Activated CD8-positive, alpha-beta memory T cell treated with anti-CD3 and anti-CD28 coated beads for 36 hours (primary cell): ENCODE data around the gene GRID1. TPM values are rescaled to one million over a fixed set of nuclear protein-coding genes. Genes with fewer than 3 reads are reported as not detected.
"Not testable (repeated sequence)": the region's sequence is repeated elsewhere in the genome, so short reads cannot be mapped to it uniquely, and the experiment has no call there.

Source experiments
- CTCF ChIA-PET: fragments of 350-600 bp; sonication (Branson Sonifier 250); formaldehyde crosslinking; loops from one replicate; lab custom pipeline; 2021; ENCODE audit warnings: antibody characterized with exemption; lab: Charles Lee
- POLR2A ChIA-PET: fragments of 350-600 bp; sonication (Branson Sonifier 250); formaldehyde crosslinking; loops from one replicate; lab custom pipeline; 2021; ENCODE audit warnings: antibody characterized with exemption; lab: Charles Lee
- total RNA-seq, 2 experiments: library from RNA; stranded (reverse); gene quantifications; one replicate each; pipeline ENCODE4 v1.2.3, GENCODE V29; 2021

Gene GRID1
- total RNA-seq, 2 experiments from 2014 or later: not detected

DNA sequence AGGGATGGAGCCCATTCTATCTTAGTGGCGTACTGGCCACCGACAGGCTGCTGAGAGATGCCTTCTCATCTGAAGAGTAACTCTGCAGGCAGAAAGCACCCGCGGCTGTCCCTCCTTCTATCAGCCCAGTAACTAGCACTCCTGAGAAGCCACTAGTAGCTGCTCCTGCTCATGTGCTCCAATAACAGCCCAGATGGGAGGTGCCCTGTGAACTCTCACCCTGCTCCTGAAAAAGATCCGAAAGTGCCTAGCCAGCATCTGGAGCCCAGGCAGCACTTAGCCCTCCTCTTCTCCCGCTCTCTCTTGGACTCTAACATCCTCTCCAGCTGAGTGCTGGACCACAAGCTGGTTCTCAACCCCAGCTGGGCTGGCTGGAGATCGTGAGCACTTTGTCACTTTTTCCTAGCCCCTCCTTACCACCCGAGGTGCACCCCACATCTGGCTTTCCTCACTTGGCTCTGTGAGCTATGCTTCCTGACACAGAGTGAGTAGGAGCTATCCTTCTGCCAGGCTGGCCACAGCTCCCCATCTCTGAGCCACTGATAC lies 239.2 kb downstream of the GRID1 start:
- CTCF ChIA-PET: no interaction called here
- POLR2A ChIA-PET: interaction anchor here (0.5 kb wide), 1 partner anchor 138 kb away, joined by 4 read pairs; no protein-coding TSS in a partner anchor

DNA sequence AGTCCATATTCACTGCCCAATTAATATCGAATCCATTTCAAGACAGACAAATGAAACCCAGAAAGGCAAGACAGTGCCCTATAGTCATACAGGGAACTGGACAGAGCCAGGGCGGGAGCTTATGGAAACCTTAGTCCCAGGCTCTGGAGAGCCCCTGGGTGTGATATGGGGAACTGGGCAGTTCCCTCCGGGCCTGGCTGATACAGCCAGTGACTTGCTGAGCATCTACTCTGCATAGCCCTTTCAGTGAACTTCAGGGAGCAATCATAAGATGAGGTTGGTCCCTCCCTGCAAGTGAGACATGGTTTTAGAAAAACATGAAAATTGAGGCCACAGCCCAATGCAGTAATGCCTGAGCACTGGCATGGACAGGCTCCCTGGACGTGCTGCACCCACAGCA lies 241.9 kb downstream of the GRID1 start:
- POLR2A ChIA-PET: no interaction called here
- CTCF ChIA-PET: no interaction called here

DNA sequence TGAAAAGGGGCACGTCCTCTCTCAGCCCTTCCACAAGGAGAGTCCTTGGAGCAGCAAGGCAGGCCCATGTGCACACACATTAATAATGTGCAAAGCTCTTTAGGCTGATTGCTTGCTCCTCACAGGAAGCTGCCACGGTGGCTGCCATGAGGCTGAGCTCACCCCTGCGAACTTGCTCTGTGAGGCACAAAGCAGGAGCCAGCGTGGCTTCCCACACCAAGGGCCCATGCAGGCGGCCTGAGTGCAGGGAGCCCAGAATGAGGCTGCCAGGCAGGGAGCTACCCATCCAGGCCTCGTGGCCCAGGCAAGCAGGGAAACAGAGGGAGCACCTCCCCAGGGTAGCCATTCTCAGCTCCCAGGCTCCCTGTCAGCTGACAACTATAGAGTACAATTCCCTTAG lies 242.9 kb downstream of the GRID1 start:
- CTCF ChIA-PET: no interaction called here

DNA sequence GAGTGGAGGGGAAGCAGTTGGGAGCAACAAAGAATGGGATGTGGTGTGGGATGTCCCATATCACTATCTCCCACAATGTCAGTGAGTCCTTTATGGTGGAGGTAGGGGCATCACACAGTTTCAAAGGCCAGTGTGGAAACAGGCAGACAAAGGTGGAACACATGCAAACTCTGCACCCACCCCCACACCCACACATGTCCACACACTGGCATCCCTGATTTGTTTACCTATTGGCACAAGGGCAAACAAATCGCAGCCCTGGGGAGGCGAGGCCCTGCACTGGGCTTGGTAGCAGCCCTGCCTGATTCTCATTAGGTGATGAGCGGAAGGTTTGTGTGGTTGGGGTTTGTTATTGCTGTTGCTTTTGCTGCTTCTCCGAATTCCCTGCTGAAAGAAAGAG lies 243.3 kb downstream of the GRID1 start:
- ChIA-PET CTCF (no interaction called here), POLR2A (no interaction called here)

More for the DNA sequence above, 242.9 kb downstream of the GRID1 start:
- POLR2A ChIA-PET: no interaction called here

DNA sequence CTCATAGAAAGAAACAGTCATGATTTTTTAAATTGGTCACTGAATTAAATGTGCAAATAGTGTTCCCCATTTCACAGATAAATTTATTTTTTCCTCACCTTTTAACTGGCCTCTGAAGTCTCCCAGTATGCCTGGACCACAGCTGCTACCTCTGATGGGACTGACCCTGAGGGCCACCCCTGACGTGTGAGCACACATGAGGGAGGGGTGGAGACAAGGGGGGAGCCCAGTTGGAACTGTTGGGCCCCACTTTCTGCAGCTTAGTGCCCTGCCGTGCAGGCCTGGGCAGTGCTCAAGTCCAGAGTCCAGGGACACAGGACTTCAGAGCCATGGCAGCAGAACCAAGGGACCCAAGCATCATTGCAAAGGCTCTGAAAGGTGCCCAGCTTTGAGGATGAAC lies 243.9 kb downstream of the GRID1 start:
- ChIA-PET POLR2A (no interaction called here), CTCF (no interaction called here)

DNA sequence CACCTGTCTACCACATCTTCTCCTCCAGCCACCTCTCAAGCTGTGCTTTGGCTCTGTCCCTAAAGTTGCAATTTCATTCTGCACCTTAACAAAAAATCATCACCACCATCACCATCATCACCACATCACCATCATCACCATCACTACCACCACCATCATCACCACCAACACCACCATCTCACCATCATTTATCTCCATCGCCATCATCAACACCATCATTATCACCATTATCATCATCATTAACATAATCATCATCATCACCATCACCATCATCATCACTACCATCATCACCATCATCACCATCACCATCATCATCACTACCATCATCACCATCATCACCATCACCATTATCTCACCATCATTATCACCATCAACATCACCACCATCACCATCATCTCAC lies 245.4 kb downstream of the GRID1 start:
- ChIA-PET POLR2A (no interaction called here), CTCF (no interaction called here)

DNA sequence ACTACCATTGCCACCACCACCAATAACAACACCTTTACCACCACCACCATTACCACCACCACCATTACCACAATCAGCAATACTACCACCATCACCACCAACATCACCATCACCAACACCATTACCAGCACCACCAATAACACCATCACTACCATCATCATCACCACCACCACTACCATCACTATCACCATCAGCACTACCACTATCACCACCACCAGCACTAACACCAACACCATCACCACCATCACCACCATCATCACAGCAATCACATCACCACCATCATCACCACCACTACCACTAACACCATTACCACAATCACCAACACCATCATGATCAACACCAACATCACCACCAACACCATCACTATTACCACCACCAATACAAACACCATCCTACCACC lies 249.5 kb downstream of the GRID1 start:
- CTCF ChIA-PET: no interaction called here
- POLR2A ChIA-PET: no interaction called here

DNA sequence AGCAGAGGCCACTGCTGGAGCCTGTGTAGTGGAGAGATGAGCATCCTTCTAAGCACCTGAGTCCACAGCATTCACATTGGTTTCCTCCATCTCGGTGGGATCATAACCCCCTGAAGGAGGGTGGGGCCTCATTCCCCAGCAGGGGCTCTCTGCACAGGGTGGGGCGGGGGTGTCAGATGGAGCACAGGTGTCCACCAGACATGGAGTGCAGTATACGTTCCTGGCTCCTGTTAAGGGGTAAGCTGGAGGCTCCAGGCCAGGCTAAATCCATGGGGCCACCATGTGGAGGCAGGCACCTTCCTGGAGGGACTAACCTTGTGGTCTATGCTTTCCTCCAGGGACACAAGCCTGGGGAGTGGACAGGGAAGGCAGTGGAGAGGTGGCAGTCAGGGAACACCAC lies 252.6 kb downstream of the GRID1 start:
- CTCF ChIA-PET: no interaction called here
- POLR2A ChIA-PET: no interaction called here

DNA sequence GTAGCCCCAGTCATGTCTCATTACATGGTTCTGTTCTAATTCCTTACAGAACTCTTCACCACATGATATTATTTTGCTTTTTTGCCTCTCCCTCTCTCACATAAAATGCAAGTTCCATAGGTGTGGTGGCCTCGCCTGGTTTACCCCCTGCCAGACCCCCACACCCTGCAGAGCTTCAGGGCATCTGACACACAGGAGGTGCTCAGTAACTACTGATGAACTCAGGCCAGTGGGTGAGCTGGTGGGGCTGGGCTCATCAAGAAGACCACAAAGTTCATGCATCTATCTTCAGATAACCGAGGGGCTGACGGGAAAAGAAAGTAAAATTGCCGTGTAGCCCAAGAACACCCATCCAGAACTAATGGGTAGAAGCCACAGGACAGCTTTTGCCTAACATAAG lies 253.1 kb downstream of the GRID1 start:
- ChIA-PET POLR2A (no interaction called here), CTCF (no interaction called here)

DNA sequence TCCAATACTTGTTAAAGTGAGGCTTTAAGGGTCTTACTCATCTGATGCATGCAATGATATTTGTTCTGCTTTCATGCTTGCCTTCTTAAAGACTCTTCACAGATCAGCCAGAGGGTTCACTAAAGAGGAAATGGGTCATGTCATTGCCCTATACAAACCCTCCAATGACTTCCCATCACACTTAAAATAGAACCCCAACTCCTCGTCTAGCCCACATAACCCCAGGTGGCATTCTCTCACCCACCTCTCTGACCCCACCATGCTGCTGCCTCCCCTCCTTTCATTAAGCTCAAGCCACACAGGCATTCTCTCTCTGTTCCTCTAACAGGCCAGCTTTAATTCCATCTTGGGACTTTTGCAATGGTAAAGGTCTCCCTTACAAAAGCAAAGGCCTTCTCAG lies 253.6 kb downstream of the GRID1 start:
- CTCF ChIA-PET: no interaction called here
- POLR2A ChIA-PET: no interaction called here

DNA sequence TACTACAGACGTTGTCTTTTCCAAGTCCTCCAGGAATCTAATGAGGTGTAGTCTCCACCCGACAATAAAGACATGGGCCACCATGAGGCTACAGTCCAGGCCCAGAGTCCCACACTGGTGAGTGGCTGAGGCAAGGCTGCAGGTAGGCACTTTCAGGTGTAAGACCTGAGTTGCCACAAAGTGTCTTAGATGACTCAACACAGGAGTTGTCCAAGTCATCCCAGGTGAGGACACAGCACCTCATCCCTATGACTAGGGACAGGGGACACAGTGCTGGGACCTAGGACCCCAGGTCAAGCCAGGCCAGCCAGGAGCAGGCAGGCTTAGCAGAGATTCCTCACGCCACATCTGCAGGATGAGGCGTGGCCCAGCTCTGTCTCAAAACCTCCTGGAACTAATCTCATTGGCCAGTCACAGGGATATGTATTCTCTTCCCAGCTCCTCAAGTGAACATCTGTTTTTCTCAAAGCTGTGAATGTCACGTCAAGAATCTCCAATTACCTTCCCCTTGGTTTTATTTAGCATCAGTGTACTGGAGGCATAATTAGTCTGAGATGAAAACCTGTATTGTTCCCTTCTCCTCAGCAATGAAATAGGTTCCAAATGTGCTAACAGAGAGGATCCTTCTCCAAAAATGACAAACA lies 254.6 kb downstream of the GRID1 start:
- CTCF ChIA-PET: no interaction called here
- POLR2A ChIA-PET: no interaction called here

DNA sequence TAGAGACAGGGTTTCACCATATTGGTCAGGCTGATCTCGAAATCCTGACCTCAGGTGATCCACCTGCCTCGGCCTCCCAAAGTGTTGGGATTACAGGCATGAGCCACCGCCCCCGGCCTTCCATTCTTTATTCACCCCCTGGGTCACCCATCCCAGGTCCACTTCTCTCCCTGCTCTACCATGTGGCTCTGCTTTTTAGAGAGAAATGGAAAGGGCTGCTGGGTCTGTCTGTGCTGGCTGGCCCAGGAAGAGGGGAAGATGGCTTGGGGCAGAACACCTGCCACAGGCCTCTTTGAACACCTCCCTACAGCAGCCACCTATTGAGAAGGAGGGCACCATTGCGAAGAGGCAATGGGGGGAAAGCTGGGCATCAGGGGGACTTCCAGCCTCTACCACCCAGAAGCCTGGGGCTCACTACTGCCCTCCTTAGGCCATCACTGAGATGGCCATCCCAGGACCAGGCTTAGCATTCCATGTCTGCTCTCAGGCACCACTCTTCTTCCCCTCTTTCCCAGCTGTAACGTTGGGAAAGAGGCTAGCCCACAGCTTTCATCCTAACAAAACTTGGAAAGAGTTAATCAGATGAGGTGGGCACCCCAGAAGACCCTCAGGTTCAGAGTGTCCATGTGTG lies 256.3 kb downstream of the GRID1 start:
- ChIA-PET POLR2A (no interaction called here), CTCF (no interaction called here)

DNA sequence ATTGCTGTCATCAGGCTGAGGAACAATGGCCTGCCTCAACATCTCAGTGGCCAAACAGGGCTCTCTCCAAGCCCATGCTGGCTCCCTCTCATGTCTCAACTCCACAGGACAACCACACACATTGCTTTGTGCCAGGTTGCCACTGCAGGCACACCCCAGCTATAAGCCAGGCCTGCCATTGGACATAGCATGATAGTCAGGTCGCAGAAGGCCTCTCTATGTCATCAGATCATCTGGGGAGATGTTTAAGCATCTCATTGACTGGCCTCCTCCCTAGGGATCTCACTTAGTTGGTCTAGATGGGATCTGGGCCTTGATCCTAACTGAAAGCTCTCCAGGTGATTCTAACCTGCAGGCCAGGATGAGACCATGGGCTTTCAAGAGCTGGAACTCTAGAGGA lies 257.2 kb downstream of the GRID1 start:
- ChIA-PET CTCF (no interaction called here), POLR2A (no interaction called here)

DNA sequence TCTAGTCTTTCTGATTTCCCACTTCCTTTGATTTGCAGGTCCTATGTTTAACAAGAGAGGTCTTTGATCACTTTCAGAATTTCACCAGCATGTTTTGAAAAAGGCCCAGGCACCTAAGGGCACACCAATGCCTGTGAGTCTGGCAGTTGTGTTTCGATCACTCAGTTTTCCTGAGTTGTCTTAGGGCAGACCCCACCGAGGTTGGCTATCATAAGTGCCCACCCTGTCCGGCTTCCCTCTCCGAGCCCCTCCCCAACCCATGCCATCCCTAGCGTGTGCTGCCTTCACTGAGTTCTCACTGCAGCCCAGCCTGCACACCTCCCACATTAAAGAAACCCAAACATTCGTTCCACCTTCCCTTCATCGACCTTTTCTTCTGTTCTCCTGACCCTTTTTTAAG lies 257.9 kb downstream of the GRID1 start:
- ChIA-PET CTCF (no interaction called here), POLR2A (no interaction called here)

DNA sequence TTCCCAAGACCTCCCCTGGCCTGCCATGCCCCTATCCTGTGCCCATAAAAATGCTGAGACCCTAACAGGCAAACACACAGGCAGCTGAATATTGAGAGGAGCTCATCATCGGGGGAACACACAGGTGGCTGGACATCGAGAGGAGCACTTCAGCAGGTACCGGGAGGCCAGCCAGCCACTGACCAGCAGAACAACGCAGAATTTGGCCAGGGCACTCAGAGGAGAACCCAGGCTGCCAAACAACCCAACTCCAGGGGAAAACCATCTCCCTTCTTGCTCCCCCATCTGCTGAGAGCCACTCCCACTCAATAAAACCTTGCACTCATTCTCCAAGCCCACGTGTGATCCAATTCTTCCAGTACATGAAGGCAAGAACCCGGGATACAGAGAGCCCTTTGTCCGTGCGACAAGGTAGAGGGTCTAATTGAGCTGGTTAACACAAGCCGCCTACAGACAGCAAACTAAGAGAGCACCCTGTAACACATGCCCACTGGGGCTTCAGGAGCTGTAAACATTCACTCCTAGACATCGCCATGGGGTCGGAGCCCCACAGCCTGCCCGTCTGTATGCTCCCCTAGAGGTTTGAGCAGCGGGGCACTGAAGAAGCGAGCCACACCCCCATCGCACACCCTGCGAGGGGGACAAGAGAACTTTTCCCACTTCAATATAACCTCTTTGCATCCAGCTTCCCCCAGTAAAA lies 258.8 kb downstream of the GRID1 start:
- POLR2A ChIA-PET, CTCF ChIA-PET: not testable (repeated sequence)

DNA sequence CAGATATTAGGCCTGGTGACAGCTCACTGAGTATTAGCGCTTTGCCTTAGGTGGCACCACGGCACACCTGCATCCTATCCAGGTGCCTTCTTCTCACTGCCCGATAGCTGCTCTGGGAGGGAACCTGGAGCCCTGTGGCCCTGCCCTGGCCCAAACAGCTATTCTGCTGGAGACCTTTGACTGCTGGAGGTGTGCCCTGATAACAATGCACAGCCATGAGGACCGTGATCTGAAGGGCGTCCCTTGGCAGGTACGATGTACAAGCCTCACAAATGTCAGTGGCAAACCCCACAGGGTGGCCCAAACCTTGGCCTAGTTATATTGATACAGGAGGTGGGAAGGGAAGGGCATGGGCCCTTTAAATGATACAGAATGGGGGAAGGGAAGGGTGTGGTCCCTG lies 259.5 kb downstream of the GRID1 start:
- POLR2A ChIA-PET: no interaction called here
- CTCF ChIA-PET: no interaction called here

DNA sequence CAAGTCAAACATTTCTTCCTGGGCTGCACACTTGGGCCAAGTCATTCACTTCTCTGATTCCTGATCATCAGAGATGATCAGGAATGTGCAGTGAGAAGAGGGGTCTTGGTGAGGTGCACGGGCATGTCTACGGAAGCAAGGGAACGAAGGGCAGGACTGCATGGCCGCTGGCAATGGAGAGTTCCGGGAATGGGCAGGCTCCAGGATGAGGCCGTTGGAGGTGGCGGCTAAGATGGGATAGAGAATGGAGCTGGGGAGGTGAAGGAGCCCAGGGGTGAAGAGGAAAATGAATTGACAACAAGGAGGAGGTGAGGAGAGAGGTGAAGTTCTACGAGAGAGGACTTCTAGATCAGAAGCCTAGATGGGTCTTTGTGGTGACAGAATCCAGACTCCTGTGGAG lies 260.0 kb downstream of the GRID1 start:
- ChIA-PET CTCF (no interaction called here), POLR2A (no interaction called here)

DNA sequence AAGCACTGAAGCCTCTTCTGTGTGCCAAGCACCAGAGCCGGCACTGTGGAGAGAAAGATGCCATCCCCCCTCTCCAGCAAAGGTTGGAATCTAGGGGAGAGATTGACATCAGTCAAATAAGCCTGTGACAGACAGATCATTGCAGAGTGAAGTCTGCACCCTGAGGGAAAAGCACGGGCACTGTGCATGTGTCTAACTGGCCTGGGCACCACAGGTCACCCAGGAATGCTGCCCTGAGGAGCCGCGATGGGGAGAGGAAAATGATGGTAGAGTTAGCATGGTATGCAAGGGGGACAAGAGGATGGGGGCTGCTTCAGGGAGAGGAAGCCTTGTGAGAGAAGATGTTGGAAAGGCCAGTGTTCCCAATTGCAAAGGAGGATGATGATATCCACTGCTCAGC lies 261.0 kb downstream of the GRID1 start:
- CTCF ChIA-PET: no interaction called here

DNA sequence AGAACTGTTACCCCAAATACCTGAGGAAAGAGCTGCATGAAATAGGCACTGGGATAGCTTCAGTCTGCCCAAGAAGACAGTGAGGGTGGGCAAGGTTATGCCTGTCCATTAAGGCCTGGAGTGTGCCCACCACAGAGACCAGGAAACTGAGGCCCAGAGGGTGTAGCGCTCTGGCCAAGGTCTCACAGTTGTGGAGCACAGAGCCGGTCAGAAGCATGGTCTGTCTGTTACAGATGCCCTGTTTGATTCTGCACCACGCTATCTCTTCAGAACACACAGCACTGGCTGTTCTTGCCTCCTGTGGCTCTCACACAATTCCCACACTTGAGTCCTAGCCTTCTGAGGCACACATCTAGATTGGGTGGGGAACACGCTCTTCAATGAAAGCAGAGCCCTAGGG lies 261.4 kb downstream of the GRID1 start:
- POLR2A ChIA-PET: no interaction called here
- CTCF ChIA-PET: no interaction called here

More for the DNA sequence above, 261.0 kb downstream of the GRID1 start:
- POLR2A ChIA-PET: no interaction called here

DNA sequence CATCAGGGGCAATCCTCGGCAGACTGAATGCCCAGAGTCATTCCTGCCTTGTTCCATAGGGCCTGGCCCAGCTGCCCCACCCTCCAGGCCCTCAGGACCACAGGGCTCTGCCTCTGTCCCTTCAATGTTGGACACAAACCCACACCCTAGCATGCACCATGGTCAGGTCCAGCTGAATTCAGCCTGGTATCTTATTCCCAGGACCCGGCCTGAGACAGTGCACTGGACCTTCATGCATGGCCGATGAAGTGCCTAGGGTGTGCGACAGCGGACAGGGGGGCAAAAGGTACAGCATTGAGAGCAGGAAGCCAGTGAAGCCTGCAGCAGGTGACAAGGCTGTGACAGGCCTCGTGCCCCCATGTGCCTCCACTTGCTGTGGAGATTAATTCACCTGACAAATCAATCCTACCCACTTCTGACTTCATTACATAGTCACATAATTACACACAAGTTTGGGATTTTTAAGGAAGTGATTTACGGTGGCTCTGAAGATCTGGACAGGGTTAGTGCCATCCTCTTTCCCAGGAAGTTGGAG lies 261.9 kb downstream of the GRID1 start:
- CTCF ChIA-PET: no interaction called here
- POLR2A ChIA-PET: no interaction called here

DNA sequence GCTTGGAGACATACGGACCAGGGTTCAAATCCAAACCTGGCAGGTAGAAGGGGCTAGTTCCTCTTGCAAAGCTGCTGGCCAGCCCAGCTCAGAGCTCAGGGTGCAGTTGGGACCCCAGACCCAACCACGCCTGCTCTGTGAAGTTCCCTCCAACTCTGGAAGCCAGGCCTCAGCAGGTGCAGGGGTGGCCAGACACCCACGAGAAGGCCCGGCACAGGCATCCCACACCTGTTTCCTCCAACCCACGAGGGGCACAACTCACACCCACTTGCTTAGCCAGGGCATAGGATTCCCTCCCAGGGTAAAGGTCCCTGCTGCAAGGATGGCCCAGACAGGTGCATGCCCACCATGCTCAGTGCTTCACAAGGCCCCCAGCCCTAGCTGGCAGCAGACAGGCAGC lies 262.4 kb downstream of the GRID1 start:
- CTCF ChIA-PET: no interaction called here
- POLR2A ChIA-PET: no interaction called here
